Stimulated activated CD4-positive, alpha-beta T cell treated with anti-CD3 and anti-CD28 coated beads, Interleukin-12 subunit alpha, Interleukin-12 subunit beta, amount 100 ng/mL, for 24 hours (primary cell): ENCODE data around the gene ENTPD3.
A peak's percentile ranks its signal among the peaks of the same experiment; 100 is the strongest.

Experiments used
- DNase-seq, 2 experiments: peaks; one replicate each; pipeline ENCODE4 v3.0.0-alpha.2; 2020; ENCODE audit warnings: low read depth in 2 of 2

ENTPD3 gene

GRCh38 chr3:40404591-40405198, 17.7 kb downstream of the ENTPD3 start:
- DNase-seq, result no peak

DNA sequence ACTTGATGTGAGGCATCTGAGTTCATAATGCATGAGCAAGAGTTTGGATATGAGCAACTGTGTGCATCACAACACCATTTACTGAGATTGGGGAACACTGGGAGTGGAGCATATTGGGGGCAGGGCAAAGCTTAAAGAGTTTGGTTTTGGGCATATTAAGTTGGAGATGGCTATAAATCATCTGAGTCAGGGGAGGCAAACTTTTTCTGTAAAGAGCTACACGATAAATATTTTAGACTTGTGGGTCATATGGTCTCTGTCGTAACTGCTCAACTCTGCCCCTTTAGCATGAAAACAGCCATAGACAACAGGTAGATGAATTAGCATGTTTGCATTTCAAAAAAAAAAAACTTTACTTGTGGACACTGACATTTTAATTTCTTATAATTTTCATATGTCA, 20.0 kb downstream of the ENTPD3 start:
- DNase-seq, result no peak

DNA sequence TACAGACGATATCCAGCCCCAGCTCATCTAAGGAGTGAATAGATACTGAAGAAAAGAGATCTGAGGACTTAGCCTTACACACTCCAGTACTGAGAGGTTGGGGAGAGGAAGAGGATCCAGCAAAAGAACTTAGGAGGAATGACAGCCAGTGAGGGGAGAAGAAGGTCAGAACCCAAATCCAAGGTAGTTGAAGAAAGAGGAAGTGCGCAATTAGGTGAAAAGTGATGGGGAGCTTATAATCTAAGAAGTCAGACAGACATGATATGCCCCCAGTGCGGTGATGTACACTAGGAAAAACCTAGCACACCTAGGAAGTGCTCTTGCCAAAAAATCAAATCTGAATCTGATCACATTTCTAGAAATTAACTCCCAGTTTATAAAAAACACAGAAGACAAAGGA, 20.6 kb downstream of the ENTPD3 start:
- DNase-seq, result no peak

- DNase-seq, result no peak
Measured at GRCh38 chr3:40414270-40414669, 27.3 kb downstream of the ENTPD3 start.

DNA sequence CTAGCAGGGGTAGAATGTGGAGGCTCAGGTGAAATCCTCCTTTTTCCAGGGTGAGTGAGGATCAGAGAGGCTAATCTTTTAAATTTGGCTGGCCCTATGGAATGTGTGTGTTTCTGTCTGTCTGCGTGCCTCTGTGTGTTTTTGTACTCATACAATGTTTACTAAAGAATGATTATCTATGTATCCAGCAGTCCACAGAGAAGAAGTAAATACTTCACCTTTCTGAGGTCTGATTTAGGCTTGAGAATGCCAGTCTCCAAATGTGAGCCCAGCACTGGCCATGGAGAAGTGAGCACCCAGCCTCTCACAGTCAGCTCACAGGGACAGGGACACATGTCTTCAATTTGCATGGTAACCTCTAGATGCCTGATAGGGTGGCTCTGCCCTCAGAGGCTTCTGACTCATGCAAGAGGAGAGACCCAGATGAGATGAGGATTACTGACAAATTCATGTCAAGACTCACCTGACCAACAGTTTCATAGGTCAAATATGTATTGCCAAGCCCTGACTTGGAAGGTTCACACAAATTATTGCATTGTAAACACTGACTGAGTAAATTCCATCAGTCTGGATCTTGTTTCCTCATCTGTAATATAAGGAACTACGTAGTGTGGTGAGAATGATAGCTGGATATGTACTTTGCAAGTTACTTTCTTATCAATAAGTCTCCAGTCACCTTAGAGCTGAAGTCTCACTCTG, 31.0 kb downstream of the ENTPD3 start:
- no peak for DNase-seq

DNA sequence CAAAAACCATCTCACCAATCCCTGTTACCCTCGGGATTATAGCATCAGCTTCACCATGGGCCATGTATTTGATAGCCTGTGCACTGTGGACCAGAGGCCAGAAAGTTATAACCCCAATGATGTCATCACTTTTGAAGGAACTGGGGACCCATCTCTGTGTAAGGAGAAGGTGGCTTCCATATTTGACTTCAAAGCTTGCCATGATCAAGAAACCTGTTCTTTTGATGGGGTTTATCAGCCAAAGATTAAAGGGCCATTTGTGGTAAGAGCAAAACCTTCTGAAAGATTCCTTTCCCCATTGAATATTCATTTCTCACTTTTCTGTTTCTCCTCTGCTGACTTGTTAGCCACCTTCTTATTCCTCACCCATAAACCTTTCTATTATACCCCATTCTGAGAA, 35.9 kb downstream of the ENTPD3 start:
- no peak for DNase-seq

DNA sequence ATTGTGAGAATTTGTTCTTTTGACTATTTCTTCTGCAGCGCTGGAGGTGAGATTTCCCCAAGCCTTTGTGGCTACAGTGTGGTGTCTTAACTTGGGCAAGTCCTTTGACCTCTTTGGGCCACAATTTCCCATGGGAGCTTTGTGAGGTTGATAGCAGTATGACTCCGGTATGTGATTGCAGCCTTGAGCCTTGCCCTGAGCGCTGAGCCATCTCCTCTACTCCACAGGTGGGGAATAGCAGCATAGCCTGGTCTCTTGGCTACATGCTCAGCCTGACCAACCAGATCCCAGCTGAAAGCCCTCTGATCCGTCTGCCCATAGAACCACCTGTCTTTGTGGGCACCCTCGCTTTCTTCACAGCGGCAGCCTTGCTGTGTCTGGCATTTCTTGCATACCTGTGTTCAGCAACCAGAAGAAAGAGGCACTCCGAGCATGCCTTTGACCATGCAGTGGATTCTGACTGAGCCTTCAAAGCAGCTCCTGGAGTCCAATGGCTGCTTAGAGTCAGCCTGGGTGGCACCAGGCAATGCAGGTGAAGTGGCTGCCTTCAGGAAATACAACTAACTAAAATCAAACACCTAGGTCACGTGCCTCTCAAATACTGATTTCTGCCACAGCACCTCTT, 40.2 kb downstream of the ENTPD3 start:
- no peak for DNase-seq

DNA sequence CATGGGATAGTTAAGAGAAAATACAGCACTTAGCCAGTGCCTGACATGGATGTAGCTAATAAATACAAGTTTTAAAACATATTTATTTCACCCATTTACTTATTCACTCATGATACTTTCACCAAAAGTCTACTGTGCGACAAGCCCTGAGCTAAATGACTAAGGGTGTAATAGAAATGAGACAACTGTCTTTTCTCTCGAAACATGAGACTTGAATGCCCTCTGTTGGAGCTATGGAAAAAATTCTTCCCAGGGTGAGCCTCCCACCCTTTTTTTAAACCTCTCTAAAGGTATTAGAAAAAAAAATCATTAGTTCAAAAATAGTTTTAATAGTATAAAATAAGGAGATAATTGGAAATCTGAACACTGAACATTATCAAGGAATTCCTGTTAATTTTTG, 45.8 kb downstream of the ENTPD3 start:
- DNase-seq, result no peak

- DNase-seq, result no peak
Measured at GRCh38 chr3:40437889-40438288, 50.9 kb downstream of the ENTPD3 start.

DNA sequence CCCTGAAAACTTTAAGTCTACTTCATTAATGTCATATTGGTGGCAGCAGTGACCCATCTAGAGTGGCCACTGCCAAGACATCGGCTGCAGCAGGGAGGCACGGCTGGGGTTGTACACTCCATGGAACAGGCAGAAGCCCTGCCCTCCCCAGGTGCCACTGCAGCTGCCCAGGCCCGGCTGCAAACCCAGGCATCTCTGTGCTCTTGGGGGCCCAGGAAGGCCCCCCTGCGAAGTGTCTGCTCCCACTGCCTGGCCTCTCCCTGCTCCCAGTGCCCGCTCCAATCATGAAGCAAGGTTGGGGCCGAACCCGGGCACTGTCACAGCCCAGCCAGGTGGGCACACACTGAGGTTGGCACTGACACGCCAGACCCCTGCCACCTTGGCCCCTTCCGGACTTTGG, 58.1 kb downstream of the ENTPD3 start:
- DNase-seq, result no peak

DNA sequence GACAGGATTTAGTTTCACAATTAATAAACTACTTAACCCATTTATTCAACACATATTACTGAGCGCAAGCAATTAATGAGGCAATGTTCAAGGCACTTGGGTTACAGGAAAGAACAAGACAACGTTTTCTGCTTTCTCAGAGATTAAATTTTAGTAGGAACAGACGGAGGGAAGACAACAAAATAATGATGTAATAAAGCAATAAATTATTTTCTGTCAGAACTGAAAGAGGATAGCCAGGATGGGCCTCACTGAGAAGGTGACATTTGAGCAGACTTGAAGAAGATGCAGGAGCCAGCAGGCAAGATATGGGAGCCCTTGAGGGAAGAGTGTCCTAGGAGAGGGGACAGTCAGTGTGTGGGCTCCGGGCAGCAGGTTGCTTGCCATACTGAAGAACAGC, 58.9 kb downstream of the ENTPD3 start:
- DNase-seq, result no peak

GRCh38 chr3:40450438-40450837, 63.5 kb downstream of the ENTPD3 start:
- DNase-seq, result no peak

GRCh38 chr3:40451551-40451950, 64.6 kb downstream of the ENTPD3 start:
- no peak for DNase-seq

DNA sequence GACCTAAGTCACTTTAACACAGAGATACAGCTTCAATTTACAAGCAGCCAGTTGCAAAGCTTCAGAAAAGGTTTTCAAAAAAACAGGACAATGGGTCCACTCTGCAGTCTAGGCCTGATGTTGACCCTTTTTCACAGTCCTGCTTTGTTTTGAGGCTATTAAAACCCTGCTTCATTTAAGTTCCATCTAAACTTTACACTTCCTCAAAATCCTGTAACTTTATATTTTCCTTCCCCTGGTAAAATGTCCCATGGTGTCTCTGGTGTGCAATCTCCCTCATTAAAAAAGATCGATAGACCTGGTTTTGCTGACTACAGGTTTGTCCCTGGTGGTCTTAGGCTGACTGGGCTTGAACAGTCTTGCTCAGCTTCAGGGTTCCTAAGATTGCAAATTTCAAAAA, 65.1 kb downstream of the ENTPD3 start:
- DNase-seq, result no peak

DNA sequence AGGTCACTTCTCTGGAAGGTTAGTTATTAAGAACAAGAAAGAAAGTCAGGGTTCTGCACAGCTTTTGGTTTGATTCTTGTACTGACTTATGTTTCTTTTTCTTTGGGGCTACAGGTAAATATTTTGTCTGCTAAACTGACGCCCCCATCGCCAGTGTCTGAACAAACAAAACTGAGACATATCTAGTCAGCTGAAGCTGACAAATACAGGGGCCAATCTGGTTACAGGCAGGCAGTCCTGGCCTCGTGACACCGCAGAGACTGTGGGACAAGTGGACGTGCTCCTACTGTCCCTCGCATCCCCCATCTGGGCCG, 65.5 kb downstream of the ENTPD3 start:
- no peak for DNase-seq

DNA sequence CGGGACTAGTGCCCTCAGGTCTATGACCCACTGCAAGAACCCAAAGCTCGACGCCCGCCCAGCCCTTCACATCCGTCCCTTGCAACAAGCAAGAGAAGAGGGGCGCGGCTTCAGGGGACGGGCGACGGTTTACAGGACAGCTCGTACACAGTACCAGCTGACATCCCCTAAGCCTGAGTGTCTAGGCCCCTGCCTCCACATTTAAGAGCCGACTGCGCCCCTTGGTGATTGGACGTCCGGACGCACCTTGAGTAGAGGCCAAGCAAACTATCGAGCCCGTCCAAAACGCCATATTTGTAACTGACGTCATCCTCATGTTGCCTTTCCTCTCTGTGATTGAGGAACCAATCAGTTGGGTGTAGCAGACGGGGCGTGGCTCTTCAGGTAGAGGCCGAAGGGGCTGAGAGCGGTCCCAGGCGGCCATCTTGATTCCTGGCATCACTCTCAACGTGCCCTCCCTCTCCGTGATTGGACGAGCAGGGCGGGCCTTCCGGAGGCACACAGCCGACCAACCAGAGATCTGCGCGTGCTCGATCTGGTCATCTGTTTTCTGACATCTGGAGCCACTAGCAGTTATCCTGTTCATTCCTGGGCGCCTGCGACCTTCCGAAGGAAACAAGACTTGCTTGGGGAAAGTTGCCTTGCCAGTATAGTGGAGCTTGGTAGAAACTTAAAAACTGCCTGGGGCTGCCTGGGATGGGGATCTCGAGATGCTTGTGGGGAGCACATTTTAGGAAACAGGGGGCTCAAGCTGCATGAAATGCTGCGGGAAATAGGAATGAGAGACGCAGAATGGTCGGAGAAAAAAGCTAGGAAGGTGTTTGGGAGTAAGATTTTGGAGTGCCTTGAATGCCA, 66.1 kb downstream of the ENTPD3 start:
- peak; percentile 87 to 94 for DNase-seq

- DNase-seq, result no peak
Measured at GRCh38 chr3:40453933-40454332, 66.9 kb downstream of the ENTPD3 start.

- no peak for DNase-seq
Measured at GRCh38 chr3:40455328-40455727, 68.3 kb downstream of the ENTPD3 start.

- DNase-seq, result no peak
Measured at GRCh38 chr3:40456279-40456939, 69.4 kb downstream of the ENTPD3 start.

GRCh38 chr3:40456940-40457823, 70.2 kb downstream of the ENTPD3 start, which contains the start of gene RPL14:
Gene RPL14, plus strand, starts transcription at chr3:40457339. Its CDS starts 133 bp downstream, at chr3:40457472.
- peak; percentile 91 to 93 for DNase-seq

GRCh38 chr3:40458473-40458872, 71.5 kb downstream of the ENTPD3 start:
- no peak for DNase-seq
